SK-N-SH (cell line): ENCODE measurements around the gene TMEM240. TPM values are rescaled to one million over a fixed set of nuclear protein-coding genes. Genes with fewer than 3 reads are reported as not detected.

ENCODE experiments used
- CTCF ChIA-PET: fragments of 300-600, 350-600 bp; formaldehyde crosslinking; extraction: SDS; loops from one replicate; lab custom pipeline; 2021; lab: Yijun Ruan, JAX
- POLR2A ChIA-PET: fragments of 350-600 bp; sonication (Branson Sonifier 250); formaldehyde crosslinking; extraction: SDS; loops from one replicate; lab custom pipeline; 2020; ENCODE audit warnings: antibody characterized with exemption, inconsistent platforms; lab: Yijun Ruan, JAX
- DNase-seq: peaks from one replicate; pipeline ENCODE4 v3.0.0; 2012
- H2AFZ ChIP-seq: fragments of 200-600 bp; sonication (generic); 2 replicates; pipeline ENCODE4 v1.8.1; 2016; ENCODE audit warnings: antibody characterized with exemption, mild to moderate bottlenecking, low read depth
- H3F3A ChIP-seq: fragments of 200-600 bp; sonication (generic); replicated peaks from 2 replicates; pipeline ENCODE3; 2016; ENCODE audit warnings: antibody characterized with exemption, mild to moderate bottlenecking; ENCODE audit not compliant: insufficient read depth
- H3K27ac ChIP-seq, 2 experiments: fragments of 200-500 bp in 1 of 2; fragments of 200-600 bp in 1 of 2; sonication (Bioruptor generic) in 1 of 2; sonication (generic), shearing (Covaris generic) in 1 of 2; 2 replicates each; pipeline versions ENCODE4 v1.5.1 to v1.6.1; 2014 to 2016; ENCODE audit warnings: low read depth in 2 of 2, inconsistent platforms in 1 of 2, low read length in 1 of 2, mild to moderate bottlenecking in 1 of 2, mixed read lengths in 1 of 2
- H3K27me3 ChIP-seq: fragments of 200-600 bp; sonication (generic), shearing (Covaris generic); 2 replicates; pipeline ENCODE4 v1.6.1; 2016; ENCODE audit warnings: mixed run types; ENCODE audit not compliant: insufficient read depth
- H3K36me3 ChIP-seq, 2 experiments: fragments of 200-500 bp in 1 of 2; fragments of 200-600 bp in 1 of 2; sonication (Bioruptor generic) in 1 of 2; sonication (generic) in 1 of 2; replicated peaks in 1 of 2; 2 replicates each; pipeline versions ENCODE3 to v1.5.1; 2014 to 2016; ENCODE audit warnings: low read length in 1 of 2, mild to moderate bottlenecking in 1 of 2; ENCODE audit not compliant: insufficient read depth in 2 of 2, control insufficient read depth in 1 of 2
- H3K4me1 ChIP-seq, 2 experiments: fragments of 200-500 bp in 1 of 2; fragments of 200-600 bp in 1 of 2; sonication (Bioruptor generic) in 1 of 2; sonication (generic), shearing (Covaris generic) in 1 of 2; 2 replicates each; pipeline versions ENCODE4 v1.5.1 to v1.6.1; 2014 to 2016; ENCODE audit warnings: low read depth in 1 of 2, low read length in 1 of 2, mixed run types in 1 of 2; ENCODE audit not compliant: insufficient read depth in 2 of 2, control insufficient read depth in 1 of 2
- H3K4me2 ChIP-seq: fragments of 200-600 bp; sonication (generic), shearing (Covaris generic); 2 replicates; pipeline ENCODE4 v1.6.1; 2017; ENCODE audit warnings: mixed run types
- H3K4me3 ChIP-seq, 2 experiments: fragments of 200-500 bp in 1 of 2; fragments of 200-600 bp in 1 of 2; sonication (Bioruptor generic) in 1 of 2; sonication (generic), shearing (Covaris generic) in 1 of 2; 2 replicates each; pipeline versions ENCODE4 v1.5.1 to v1.8.1; 2014 to 2016; ENCODE audit warnings: low read depth in 2 of 2, inconsistent platforms in 1 of 2, low read length in 1 of 2, mild to moderate bottlenecking in 1 of 2, mixed read lengths in 1 of 2, moderate library complexity in 1 of 2
- H3K79me2 ChIP-seq: fragments of 200-600 bp; sonication (generic); 2 replicates; pipeline ENCODE4 v1.8.1; 2017; ENCODE audit warnings: mild to moderate bottlenecking; ENCODE audit not compliant: insufficient read depth
- H3K9ac ChIP-seq: fragments of 200-600 bp; sonication (generic); 2 replicates; pipeline ENCODE4 v1.6.1; 2017; ENCODE audit warnings: mixed run types
- H3K9me2 ChIP-seq: fragments of 200-600 bp; sonication (generic); 2 replicates; pipeline ENCODE4 v1.6.1; 2017; ENCODE audit warnings: mixed run types
- H3K9me3 ChIP-seq: fragments of 200-600 bp; sonication (generic); 2 replicates; pipeline ENCODE4 v1.6.1; 2017; ENCODE audit warnings: mixed run types, mild to moderate bottlenecking, moderate library complexity
- H4K20me1 ChIP-seq: fragments of 200-600 bp; sonication (generic); 2 replicates; pipeline ENCODE4 v1.6.1; 2017; ENCODE audit warnings: mild to moderate bottlenecking, mixed run types; ENCODE audit not compliant: insufficient read depth
- CHD2 ChIP-seq: fragments of 150-350 bp; IDR thresholded peaks from 2 replicates; pipeline ENCODE4 v1.6.1; 2018; ENCODE audit warnings: low read length; ENCODE audit not compliant: partially characterized antibody
- ELF1 ChIP-seq: IDR thresholded peaks from 2 replicates; pipeline ENCODE4 v1.4.0; 2012
- EZH2phosphoT487 ChIP-seq: fragments of 200-600 bp; sonication (generic); IDR thresholded peaks from 2 replicates; pipeline ENCODE4 v1.6.1; 2017; ENCODE audit warnings: low read depth, mixed run types, mild to moderate bottlenecking, antibody characterized with exemption, moderate library complexity, borderline replicate concordance
- FOSL2 ChIP-seq: IDR thresholded peaks from 2 replicates; pipeline ENCODE4 v1.4.0; 2012; ENCODE audit warnings: low read depth, mild to moderate bottlenecking, moderate library complexity, borderline replicate concordance
- FOXM1 ChIP-seq: IDR thresholded peaks from 2 replicates; pipeline ENCODE4 v1.4.0; 2012; ENCODE audit warnings: low read depth, mild to moderate bottlenecking
- GABPA ChIP-seq: IDR thresholded peaks from 2 replicates; pipeline ENCODE4 v1.4.0; 2012; ENCODE audit warnings: low read depth, mild to moderate bottlenecking
- JUND ChIP-seq: IDR thresholded peaks from 2 replicates; pipeline ENCODE4 v1.4.0; 2012
- MEF2A ChIP-seq: IDR thresholded peaks from 2 replicates; pipeline ENCODE4 v1.4.0; 2012; ENCODE audit warnings: low read depth, borderline replicate concordance
- NFIC ChIP-seq: IDR thresholded peaks from 2 replicates; pipeline ENCODE4 v1.4.0; 2012; ENCODE audit warnings: borderline replicate concordance
- NRF1 ChIP-seq: IDR thresholded peaks from 2 replicates; pipeline ENCODE4 v1.6.1; 2012; ENCODE audit warnings: low read depth, mild to moderate bottlenecking, low read length
- POLR2AphosphoS5 ChIP-seq: IDR thresholded peaks from 2 replicates; pipeline ENCODE4 v1.6.1; 2012; ENCODE audit warnings: low read depth, low read length
- RAD21 ChIP-seq: IDR thresholded peaks from 2 replicates; pipeline ENCODE4 v1.6.1; 2012; ENCODE audit warnings: mild to moderate bottlenecking, low read length
- RCOR1 ChIP-seq: fragments of 150-350 bp; IDR thresholded peaks from 2 replicates; pipeline ENCODE4 v1.6.1; 2017; ENCODE audit warnings: antibody characterized with exemption, low read length
- RFX5 ChIP-seq: IDR thresholded peaks from 2 replicates; pipeline ENCODE4 v1.6.1; 2012; ENCODE audit warnings: mild to moderate bottlenecking, improper control_type of control experiment, low read length
- RXRA ChIP-seq: IDR thresholded peaks from 2 replicates; pipeline ENCODE4 v1.4.0; 2012; ENCODE audit warnings: low read depth, mild to moderate bottlenecking, borderline replicate concordance
- SMC3 ChIP-seq: IDR thresholded peaks from 2 replicates; pipeline ENCODE4 v1.6.1; 2012; ENCODE audit warnings: low read depth, low read length, improper control_type of control experiment
- TCF12 ChIP-seq: IDR thresholded peaks from 2 replicates; pipeline ENCODE4 v1.4.0; 2012
- TEAD4 ChIP-seq: IDR thresholded peaks from 2 replicates; pipeline ENCODE4 v1.4.0; 2012; ENCODE audit warnings: mild to moderate bottlenecking, borderline replicate concordance; ENCODE audit not compliant: insufficient read depth
- USF1 ChIP-seq: IDR thresholded peaks from 2 replicates; pipeline ENCODE4 v1.4.0; 2012; ENCODE audit warnings: low read depth, borderline replicate concordance
- USF2 ChIP-seq: fragments of 150-350 bp; IDR thresholded peaks from 2 replicates; pipeline ENCODE4 v1.6.1; 2017; ENCODE audit warnings: antibody characterized with exemption, low read length, low read depth, borderline replicate concordance
- YY1 ChIP-seq: IDR thresholded peaks from 2 replicates; pipeline ENCODE4 v1.4.0; 2012; ENCODE audit warnings: low read depth, mild to moderate bottlenecking
- ZBTB33 ChIP-seq: IDR thresholded peaks from 2 replicates; pipeline ENCODE4 v1.4.0; 2012; ENCODE audit warnings: low read depth, borderline replicate concordance
- WGBS: methylation state at CpG from one replicate; pipeline ENCODE4 v1.1.6; 2017; ENCODE audit warnings: low lambda C conversion rate; 5-methylcytosine and 5-hydroxymethylcytosine counted together
- polyA plus RNA-seq, 3 experiments: library from polyadenylated mRNA; depleted of rRNA; stranded (reverse); fragments of >200 nt; gene quantifications; 2 replicates each; pipeline ENCODE4 v1.2.3, GENCODE V29; 2012
- TF ChIP-seq, protein P1 (sequence below): fragments of 150-350 bp; IDR thresholded peaks from 2 replicates; pipeline ENCODE4 v1.6.1; 2016; ENCODE audit warnings: mild to moderate bottlenecking, low read depth, low read length
- TF ChIP-seq, protein P2 (sequence below): fragments of 200-600 bp; sonication (generic); IDR thresholded peaks from 2 replicates; pipeline ENCODE4 v1.6.1; 2017; ENCODE audit warnings: antibody characterized with exemption, mild to moderate bottlenecking, moderate library complexity
- TF ChIP-seq, protein P3 (sequence below): IDR thresholded peaks from 2 replicates; pipeline ENCODE4; 2012

TMEM240 gene
- polyA plus RNA-seq, 1 of the 3 experiments (the other 2 are of a cell fraction), result 6.5 TPM

DNA sequence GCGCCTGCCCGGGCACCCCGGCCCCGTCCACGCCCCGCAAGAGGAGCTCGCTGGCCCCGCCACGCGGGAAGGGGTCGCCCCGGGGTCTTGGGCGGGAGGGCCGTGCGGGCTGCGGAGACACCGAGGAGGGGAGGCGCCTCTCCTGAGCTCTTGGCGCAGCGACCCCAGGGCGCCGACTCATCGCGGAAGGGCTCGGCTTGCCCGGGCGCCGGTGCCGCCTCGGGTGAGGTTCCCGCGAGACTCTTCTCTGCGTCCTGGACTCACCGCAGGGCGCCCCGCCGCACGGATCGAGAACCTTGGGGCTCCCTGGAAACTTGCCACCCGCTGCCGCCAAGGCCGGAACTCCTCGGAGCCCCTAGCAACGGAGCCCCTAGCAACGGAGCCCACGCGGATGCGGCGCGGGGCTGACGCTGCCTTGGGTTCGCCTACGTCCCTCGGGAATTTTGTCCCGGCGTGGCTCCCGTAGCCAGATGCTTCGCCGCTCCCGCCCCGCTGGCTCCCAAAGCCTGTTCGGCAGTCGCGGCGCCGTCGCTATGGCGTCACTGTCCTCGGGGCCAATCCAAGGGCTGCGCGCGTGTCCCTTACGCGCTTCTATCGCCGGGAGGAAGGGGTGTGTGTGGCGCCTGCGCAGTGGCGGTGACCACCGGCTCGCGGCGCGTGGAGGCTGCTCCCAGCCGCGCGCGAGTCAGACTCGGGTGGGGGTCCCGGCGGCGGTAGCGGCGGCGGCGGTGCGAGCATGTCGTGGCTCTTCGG is 28.7 kb downstream of the TMEM240 start, which contains the start of gene ATAD3A:
Gene ATAD3A, plus strand, starts transcription at position 630 of the 753 bp plus-strand sequence. Its CDS starts 107 bp downstream, at position 737.
- no peaks in the 10 kb centered on the region for H3K27me3 ChIP-seq
- H3K79me2 ChIP-seq, result peaks cover 32% of the 10 kb centered on the region; the same call in 1 of the 2 replicates
- H3K9me3 ChIP-seq, result no peaks in the 10 kb centered on the region
- H3K4me2 ChIP-seq, result peak within 1 kb of the TSS; percentile 91
- H4K20me1 ChIP-seq, result no peaks in the 10 kb centered on the region
- H3K9ac ChIP-seq, result peak within 1 kb of the TSS; percentile 96
- H3K27ac ChIP-seq, result peak within 1 kb of the TSS; percentile 87 to 94
- H3K4me1 ChIP-seq, result peaks cover 0 to 4% of the 10 kb centered on the region in 2 experiments; a peak in 1 of 4 replicates
- POLR2A ChIA-PET, result no interaction called here
- WGBS, result 2% methylated on average over 22 of the region's 99 CpGs
- peak; percentile 98 for DNase-seq
- CTCF ChIA-PET, result interaction anchor here (0.7 kb wide), 1 partner anchor 113 kb away, joined by 3 read pairs; the partner anchor contains the start of gene CCNL2
- H3K36me3 ChIP-seq, result no peaks in the 10 kb centered on the region
- H3K4me3 ChIP-seq, result peak within 1 kb of the TSS; percentile 77 to 88
- H3F3A ChIP-seq, result no peaks in the 10 kb centered on the region
- peak within 1 kb of the TSS; percentile 79 for H2AFZ ChIP-seq
- H3K9me2 ChIP-seq, result no peaks in the 10 kb centered on the region
- TF ChIP-seq, protein P1, sequence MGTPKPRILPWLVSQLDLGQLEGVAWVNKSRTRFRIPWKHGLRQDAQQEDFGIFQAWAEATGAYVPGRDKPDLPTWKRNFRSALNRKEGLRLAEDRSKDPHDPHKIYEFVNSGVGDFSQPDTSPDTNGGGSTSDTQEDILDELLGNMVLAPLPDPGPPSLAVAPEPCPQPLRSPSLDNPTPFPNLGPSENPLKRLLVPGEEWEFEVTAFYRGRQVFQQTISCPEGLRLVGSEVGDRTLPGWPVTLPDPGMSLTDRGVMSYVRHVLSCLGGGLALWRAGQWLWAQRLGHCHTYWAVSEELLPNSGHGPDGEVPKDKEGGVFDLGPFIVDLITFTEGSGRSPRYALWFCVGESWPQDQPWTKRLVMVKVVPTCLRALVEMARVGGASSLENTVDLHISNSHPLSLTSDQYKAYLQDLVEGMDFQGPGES, result no peak
- TF ChIP-seq ELF1 (peak; percentile 60; the same call in 1 of the 2 replicates), RCOR1 (no peak), NFIC (no peak), USF2 (no peak), CHD2 (peak; percentile 98), RFX5 (no peak), TEAD4 (no peak), GABPA (peak; percentile 45), RAD21 (no peak), TCF12 (no peak), FOXM1 (no peak), JUND (no peak), FOSL2 (no peak), NRF1 (peak; percentile 90), ZBTB33 (peak; percentile 95), MEF2A (no peak), POLR2AphosphoS5 (peak; percentile 72), EZH2phosphoT487 (no peak), SMC3 (no peak), YY1 (no peak), USF1 (no peak), RXRA (no peak)
- TF ChIP-seq, protein P2, sequence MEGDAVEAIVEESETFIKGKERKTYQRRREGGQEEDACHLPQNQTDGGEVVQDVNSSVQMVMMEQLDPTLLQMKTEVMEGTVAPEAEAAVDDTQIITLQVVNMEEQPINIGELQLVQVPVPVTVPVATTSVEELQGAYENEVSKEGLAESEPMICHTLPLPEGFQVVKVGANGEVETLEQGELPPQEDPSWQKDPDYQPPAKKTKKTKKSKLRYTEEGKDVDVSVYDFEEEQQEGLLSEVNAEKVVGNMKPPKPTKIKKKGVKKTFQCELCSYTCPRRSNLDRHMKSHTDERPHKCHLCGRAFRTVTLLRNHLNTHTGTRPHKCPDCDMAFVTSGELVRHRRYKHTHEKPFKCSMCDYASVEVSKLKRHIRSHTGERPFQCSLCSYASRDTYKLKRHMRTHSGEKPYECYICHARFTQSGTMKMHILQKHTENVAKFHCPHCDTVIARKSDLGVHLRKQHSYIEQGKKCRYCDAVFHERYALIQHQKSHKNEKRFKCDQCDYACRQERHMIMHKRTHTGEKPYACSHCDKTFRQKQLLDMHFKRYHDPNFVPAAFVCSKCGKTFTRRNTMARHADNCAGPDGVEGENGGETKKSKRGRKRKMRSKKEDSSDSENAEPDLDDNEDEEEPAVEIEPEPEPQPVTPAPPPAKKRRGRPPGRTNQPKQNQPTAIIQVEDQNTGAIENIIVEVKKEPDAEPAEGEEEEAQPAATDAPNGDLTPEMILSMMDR, result no peak
- TF ChIP-seq, protein P3, sequence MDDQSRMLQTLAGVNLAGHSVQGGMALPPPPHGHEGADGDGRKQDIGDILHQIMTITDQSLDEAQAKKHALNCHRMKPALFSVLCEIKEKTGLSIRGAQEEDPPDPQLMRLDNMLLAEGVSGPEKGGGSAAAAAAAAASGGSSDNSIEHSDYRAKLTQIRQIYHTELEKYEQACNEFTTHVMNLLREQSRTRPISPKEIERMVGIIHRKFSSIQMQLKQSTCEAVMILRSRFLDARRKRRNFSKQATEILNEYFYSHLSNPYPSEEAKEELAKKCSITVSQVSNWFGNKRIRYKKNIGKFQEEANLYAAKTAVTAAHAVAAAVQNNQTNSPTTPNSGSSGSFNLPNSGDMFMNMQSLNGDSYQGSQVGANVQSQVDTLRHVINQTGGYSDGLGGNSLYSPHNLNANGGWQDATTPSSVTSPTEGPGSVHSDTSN, result no peak
